ENCODE measurements around the gene KIF25.
"Not testable (repeated sequence)": the region's sequence is repeated elsewhere in the genome, so short reads cannot be mapped to it uniquely, and the experiment has no call there.

KIF25 gene

GRCh38 chr6:168073937-168074730 is 76.7 kb downstream of the KIF25 start:
- DNase-seq, result no peak

DNA sequence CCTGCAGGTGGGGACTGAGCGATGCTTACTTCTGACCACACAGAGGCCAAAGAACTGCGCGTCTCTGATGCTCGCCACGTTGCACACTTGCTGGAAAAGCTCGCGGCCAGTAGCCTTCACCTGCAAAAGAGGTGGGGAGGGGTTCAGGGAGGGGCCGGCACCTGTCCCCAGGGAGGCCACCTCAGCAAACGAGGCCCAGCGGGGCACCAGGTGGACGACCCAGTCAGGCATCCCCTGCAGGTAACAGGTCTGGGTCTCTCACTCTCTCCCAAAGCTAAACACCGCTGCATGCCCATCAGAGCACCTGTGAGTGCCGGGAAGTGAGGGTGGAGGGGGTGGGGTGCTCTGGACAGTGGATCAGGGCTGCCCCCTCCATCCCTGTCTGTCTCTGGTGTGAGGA is 77.7 kb downstream of the KIF25 start:
- DNase-seq, result no peak

GRCh38 chr6:168075787-168076202 is 78.3 kb downstream of the KIF25 start:
- DNase-seq, result no peak

GRCh38 chr6:168077401-168077800 is 79.9 kb downstream of the KIF25 start:
- DNase-seq, result not testable (repeated sequence)

DNA sequence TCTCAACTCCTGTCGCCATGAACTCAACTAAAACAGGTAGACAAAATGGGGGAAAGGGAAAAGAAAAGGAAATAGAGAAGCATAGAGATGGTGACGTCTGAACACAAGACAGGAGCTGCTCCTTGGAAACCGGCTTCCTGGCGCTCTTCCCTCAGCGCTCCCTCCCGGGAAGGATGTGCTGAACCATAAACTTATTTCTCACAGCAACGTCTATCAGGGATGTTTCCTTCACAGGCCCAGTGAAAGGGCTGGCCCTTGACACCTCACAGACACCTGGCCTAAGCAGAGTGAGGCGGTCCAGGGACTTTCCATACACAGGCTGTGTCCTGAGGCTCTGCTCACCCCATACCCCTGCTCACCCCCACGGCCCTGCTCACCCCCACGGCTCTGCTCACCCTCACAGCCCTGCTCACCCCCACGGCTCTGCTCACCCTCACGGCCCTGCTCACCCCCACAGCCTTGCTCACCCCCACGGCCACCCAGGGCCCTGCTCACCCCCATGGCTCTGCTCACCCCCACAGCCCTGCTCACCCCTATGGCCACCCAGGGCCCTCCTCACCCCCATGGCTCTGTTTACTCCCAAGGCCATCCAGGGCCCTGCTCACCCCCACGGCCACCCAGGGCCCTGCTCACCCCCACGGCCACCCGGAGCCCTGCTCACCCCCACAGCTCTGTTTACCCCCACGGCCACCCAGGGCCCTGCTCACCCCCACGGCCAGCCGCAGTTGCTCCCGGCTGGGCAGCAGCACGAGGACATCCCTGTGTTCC is 80.9 kb downstream of the KIF25 start:
- DNase-seq, result no peak

GRCh38 chr6:168078943-168079405 is 81.5 kb downstream of the KIF25 start, which contains the start of gene FRMD1:
TSS of gene FRMD1 (minus strand) at chr6:168079212. CDS start at chr6:168079094, 118 bp downstream.
- DNase-seq, result no peak

DNA sequence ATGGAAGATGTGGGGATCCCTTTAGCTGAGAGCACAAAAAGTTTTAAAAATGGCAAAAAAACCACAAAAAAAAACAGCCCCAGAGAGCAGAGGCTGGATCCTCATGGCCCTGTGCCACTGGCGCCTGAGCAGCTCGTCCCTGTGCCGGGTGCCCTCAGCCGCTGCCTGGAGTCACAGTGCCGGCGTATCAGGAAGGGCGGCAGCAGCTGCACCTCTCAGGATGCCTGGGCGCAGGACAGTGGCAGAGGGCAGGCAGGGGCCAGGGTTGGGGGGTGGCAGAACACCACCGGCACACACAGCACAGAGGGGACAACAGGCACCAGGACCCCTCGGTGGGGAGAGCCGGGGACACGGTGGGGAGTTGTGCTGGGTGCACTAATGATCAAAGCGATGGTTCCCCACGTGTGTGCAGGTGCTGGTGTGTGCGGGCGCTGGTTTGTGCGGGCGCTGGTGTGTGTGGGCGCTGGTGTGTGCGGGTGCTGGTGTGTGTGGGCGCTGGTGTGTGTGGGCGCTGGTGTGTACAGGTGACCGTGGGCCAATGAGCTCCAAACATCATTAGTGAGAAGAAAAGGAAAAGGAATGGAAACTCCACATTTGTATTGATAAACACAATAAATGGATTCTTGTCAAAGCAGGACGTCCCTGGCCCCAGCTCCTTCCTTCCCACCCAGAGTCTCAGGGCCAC is 83.1 kb downstream of the KIF25 start:
- DNase-seq, result no peak

DNA sequence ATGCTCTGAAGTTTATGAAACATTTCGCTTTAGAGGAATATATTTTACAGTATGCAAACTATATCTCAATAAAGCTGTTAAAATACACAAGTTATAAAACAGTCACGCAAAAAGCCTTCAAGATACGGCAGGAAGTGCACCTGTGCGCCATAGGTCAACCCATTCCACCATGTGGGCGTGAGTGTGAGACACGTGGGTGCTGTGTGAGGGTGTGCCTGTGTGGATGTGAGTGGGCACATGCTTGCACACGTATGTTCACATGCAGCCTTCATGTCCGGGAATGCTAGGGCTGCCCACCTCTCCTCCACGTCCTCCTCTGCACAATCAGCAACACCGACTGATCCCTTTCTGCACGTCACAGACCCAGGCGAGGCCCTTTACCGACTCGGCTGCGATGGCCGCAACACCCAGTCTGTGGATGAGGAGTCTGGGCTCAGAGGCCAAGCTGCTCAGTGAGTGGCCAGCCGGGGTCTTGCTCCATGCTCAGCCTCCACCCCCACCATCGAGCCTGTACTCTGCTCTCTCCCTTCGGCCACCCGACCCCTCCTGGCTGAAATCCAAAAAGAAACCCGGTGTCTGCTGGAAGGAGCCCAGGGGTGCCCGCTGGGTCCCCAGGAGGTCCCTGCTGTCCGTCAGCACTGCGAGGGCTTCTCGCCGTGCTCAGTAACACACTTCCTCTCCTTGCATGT is 84.5 kb downstream of the KIF25 start:
- DNase-seq, result no peak

- DNase-seq, result no peak
Measured at GRCh38 chr6:168082860-168083513, 85.5 kb downstream of the KIF25 start.

DNA sequence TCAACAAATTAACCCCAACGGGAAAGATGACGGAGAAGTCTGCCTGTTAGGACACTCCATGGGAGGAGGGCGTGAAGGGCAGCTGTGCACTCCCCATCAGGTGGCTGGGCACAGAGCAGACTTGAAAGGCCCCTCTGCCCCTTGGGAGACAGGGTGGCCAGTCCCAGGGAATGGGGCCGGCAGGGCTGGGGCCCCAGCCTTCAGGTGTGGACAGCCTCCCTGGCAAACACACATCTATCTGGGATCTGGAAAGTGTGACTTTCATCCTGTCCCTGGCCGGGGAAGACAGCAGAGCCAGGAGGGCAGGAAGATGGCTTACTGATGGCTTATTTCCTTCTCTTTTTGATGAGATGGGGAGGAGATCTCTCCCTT is 86.0 kb downstream of the KIF25 start:
- no peak for DNase-seq

- DNase-seq, result no peak
Measured at GRCh38 chr6:168084465-168085160, 87.1 kb downstream of the KIF25 start.

GRCh38 chr6:168086066-168086465 is 88.6 kb downstream of the KIF25 start:
- DNase-seq, result no peak

DNA sequence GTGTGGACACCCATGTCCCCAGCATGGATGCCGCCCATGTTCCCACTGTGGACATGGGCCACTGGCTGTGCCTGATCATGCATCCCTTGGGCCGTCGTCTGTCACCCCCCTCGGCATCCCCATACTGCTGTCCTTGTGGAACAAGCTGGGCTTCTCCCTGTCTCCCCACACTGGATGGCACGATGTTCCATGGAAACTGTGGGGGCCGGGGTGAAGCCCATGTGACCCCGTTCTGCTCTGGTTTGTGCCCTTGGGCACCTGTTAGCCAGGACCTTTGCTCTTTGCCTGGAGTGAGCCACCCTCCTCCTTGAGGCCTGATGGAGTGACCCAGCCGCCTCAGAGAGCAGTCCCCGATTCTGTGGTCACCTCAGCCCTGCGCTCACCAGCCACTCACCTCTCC is 89.1 kb downstream of the KIF25 start:
- no peak for DNase-seq

DNA sequence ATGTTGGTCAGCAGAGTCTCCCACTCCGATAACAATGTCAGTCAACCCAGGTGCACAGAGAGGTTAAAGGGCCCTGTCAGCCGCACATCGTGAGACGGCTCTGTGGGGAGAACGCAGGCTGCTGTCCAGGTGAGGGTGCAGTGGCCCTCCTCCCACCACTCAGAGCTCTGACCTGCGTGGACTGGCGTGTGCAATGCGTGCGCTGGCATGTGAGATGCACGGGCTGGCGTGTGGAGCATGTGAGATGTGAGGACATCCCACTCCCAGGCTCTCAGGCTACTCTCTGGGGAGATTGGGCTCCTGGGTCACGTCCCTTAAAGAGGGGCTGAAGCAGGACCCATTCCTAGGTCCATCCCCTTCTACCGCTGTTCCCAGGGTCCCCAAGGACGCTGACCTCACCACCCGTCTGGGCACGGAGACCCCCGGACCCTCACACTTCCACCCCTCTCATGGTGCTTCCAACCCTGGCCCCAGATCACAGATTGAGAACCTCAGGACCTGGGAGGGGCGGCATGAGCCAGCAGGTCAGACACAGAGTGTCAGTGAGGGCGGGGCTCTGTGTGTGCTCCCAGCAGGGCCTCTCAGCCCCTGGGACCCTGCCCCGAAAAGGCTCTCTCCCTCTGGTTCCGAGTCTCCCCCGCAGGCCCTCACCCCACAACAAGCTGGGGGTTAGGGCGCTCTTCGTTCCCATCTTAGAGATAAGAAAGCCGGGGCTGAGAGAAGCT is 90.1 kb downstream of the KIF25 start:
- DNase-seq, result no peak

DNA sequence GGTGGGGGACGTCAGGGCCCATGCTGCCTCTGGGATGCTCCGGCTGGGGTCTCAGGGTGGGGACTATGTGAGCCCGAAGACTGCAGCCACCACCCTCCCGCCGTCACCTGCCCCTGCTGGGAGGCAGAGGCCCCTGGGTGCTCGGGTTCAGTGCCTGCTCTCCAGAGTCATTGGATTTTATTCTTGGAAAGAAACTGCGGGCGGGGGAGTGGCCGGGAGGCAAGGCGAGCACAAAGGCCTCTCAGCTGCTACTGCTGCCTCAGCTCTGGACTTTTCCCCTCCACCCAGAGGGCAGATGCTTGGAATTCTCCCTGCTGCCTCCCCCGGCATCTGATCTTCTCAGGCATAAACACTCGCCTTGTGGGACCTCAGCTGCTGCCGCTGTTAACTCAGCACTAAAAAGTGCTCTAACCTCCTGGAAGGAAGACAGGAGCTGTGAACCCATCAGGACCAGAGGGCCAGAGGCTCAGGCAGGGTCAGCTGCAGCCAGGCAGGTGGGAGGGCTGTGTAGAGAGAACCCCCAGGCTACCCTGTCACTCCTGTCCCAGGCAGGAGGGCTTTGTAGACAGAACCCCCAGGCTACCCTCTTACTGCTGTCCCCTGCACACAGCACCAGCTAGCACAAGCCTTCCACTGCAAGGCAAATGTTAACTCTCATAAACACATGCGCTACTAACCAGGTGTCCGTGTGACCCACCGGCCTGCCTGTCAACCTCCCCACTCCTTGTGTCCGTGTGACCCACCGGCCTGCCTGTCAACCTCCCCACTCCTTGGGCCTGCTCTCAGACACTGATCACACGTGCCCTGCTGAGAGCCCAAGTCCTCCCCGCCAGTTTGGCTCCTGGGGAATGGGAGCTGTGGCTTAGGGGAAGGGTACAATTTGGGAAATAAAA is 90.9 kb downstream of the KIF25 start:
- no peak for DNase-seq

- DNase-seq, result no peak
Measured at GRCh38 chr6:168089186-168090063, 92.0 kb downstream of the KIF25 start.

- no peak for DNase-seq
Measured at GRCh38 chr6:168090064-168090690, 92.7 kb downstream of the KIF25 start.

DNA sequence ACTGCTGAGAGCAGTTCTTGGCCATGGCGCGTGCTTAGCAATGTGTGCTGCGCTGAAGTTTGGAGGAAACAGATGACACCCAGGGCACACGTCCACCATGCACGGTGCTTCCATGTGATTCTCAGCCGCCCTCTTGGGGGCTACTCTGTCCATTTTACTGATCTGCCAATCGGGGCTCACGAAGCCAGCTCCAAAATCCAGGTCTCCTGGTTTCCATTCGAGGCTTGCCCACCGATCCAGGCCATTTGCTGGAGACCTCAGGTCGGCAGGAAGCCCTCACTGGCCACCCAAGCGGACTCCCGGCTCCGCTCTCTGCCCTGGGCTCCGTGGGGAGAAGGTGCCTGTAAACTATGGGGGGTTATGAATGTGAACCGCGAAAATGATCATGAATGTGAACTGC is 93.2 kb downstream of the KIF25 start:
- DNase-seq, result no peak
